Brain pericyte (primary cell): ENCODE results near the gene SULT1A4.
"Not testable (repeated sequence)": the region's sequence is repeated elsewhere in the genome, so short reads cannot be mapped to it uniquely, and the experiment has no call there.

Source experiments
- DNase-seq: peaks from one replicate; pipeline ENCODE4 v3.0.0-alpha.2; 2012; ENCODE audit warnings: low read depth, low spot score

The SULT1A4 gene

GRCh38 chr16:29459706-29460646 is at the start of gene SULT1A4:
TSS of gene SULT1A4 (plus strand) at chr16:29459913. CDS start at chr16:29461386, 1,473 bp downstream.
- not testable (repeated sequence) for DNase-seq

- DNase-seq, result not testable (repeated sequence)
Observed at GRCh38 chr16:29423587-29423986, 36.1 kb upstream of the SULT1A4 start.

- DNase-seq, result not testable (repeated sequence)
Observed at GRCh38 chr16:29425390-29425789, 34.3 kb upstream of the SULT1A4 start.

GRCh38 chr16:29453754-29454153 is 6.0 kb upstream of the SULT1A4 start:
- DNase-seq, result not testable (repeated sequence)

- not testable (repeated sequence) for DNase-seq
Observed at GRCh38 chr16:29454269-29454668, 5.4 kb upstream of the SULT1A4 start, which contains the start of the genes BOLA2 and SLX1B. TSS of gene BOLA2 (minus strand) at chr16:29454351. CDS start at chr16:29454253, 98 bp downstream. TSS of gene SLX1B (plus strand) at chr16:29454533.

GRCh38 chr16:29454828-29455227 is 4.9 kb upstream of the SULT1A4 start:
- DNase-seq, result not testable (repeated sequence)

- DNase-seq, result not testable (repeated sequence)
Observed at GRCh38 chr16:29457660-29458059, 2.1 kb upstream of the SULT1A4 start.

GRCh38 chr16:29460647-29461030 is 926 bp downstream of the SULT1A4 start:
- DNase-seq, result not testable (repeated sequence)

GRCh38 chr16:29465985-29466824 is 6.5 kb downstream of the SULT1A4 start:
- DNase-seq, result not testable (repeated sequence)

- DNase-seq, result not testable (repeated sequence)
Observed at GRCh38 chr16:29466904-29467303, 7.2 kb downstream of the SULT1A4 start.

GRCh38 chr16:29467654-29468366 is 8.1 kb downstream of the SULT1A4 start:
- DNase-seq, result not testable (repeated sequence)

GRCh38 chr16:29469660-29470059 is 9.9 kb downstream of the SULT1A4 start:
- not testable (repeated sequence) for DNase-seq

- DNase-seq, result not testable (repeated sequence)
Observed at GRCh38 chr16:29472065-29472464, 12.4 kb downstream of the SULT1A4 start.

GRCh38 chr16:29482276-29482675 is 22.6 kb downstream of the SULT1A4 start:
- DNase-seq, result not testable (repeated sequence)

- not testable (repeated sequence) for DNase-seq
Observed at GRCh38 chr16:29506308-29506707, 46.6 kb downstream of the SULT1A4 start, which contains the start of gene NPIPB12. TSS of gene NPIPB12 (minus strand) at chr16:29506408.
